Measurements from ENCODE around the gene SLU7.

SLU7 gene

DNA sequence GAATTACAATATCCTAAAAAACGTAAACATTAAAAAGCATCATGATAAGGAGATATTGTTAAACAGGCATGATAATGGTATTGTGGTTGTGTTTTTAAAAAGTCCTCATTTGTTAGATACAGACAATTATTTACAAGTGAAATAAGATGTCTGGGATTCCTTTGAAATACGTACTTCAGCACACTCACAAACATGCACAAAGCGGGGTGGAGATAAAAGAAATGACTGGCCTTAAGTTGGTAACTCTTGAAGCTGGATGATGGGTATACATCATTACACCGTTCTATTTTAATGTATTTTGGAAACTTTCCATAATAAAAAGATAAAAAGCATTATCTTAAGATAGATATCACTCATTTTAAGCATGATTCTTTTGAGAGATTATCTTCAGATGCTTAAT, 20.1 kb downstream of the SLU7 start:
- Histone ChIP-seq H3K4me3 (ENCODE audit: severe bottlenecking) (peak overlapping the region; percentile 65), H3K4me1 (ENCODE audit: insufficient read depth, poor library complexity, severe bottlenecking) (peaks cover 16% of the 10 kb centered on the region), H3K9me3 (ENCODE audit: severe bottlenecking) (no peaks in the 10 kb centered on the region), H3K36me3 (ENCODE audit: low read depth) (peaks cover 52% of the 10 kb centered on the region), H3K27me3 (ENCODE audit: insufficient read depth, poor library complexity, severe bottlenecking) (peaks cover 4% of the 10 kb centered on the region), H3K27ac (ENCODE audit: poor library complexity, severe bottlenecking) (peak overlapping the region; percentile 52)
- no peak for ATAC-seq (ENCODE audit: low read depth)
- TF ChIP-seq, protein P1, sequence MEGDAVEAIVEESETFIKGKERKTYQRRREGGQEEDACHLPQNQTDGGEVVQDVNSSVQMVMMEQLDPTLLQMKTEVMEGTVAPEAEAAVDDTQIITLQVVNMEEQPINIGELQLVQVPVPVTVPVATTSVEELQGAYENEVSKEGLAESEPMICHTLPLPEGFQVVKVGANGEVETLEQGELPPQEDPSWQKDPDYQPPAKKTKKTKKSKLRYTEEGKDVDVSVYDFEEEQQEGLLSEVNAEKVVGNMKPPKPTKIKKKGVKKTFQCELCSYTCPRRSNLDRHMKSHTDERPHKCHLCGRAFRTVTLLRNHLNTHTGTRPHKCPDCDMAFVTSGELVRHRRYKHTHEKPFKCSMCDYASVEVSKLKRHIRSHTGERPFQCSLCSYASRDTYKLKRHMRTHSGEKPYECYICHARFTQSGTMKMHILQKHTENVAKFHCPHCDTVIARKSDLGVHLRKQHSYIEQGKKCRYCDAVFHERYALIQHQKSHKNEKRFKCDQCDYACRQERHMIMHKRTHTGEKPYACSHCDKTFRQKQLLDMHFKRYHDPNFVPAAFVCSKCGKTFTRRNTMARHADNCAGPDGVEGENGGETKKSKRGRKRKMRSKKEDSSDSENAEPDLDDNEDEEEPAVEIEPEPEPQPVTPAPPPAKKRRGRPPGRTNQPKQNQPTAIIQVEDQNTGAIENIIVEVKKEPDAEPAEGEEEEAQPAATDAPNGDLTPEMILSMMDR (IDR thresholded peaks at IDR 0.05; ENCODE audit: poor library complexity, severe bottlenecking): no peak
- DNase-seq (ENCODE audit: low spot score): no peak

DNA sequence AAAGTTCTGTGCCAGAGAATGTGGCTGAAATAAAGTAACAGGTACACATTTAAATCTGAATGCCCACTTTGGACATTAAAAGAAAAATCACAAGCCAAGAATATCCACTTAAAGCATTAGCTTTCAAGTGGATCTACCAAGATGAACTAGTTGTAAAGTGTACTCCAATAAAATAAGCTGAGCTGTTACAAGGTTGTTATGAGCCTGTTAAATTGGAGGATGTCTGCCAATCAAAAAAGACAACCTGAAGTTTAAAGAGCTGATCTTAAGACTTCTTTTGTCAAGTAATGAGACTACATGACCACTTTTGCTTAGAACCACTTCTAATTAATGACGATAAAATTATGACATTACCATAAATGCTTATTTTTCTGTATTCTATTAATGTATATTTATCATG, 21.4 kb downstream of the SLU7 start:
- peaks cover 4% of the 10 kb centered on the region for H3K27me3 ChIP-seq (ENCODE audit: insufficient read depth, poor library complexity, severe bottlenecking)
- TF ChIP-seq, protein P1 (IDR thresholded peaks at IDR 0.05; ENCODE audit: poor library complexity, severe bottlenecking): no peak
- H3K4me1 ChIP-seq (ENCODE audit: insufficient read depth, poor library complexity, severe bottlenecking): peaks cover 16% of the 10 kb centered on the region
- H3K9me3 ChIP-seq (ENCODE audit: severe bottlenecking): no peaks in the 10 kb centered on the region
- H3K36me3 ChIP-seq (ENCODE audit: low read depth): peaks cover 46% of the 10 kb centered on the region
- no peak overlapping the region for H3K27ac ChIP-seq (ENCODE audit: poor library complexity, severe bottlenecking)
- DNase-seq (ENCODE audit: low spot score): no peak
- no peak for ATAC-seq (ENCODE audit: low read depth)
- no peak overlapping the region for H3K4me3 ChIP-seq (ENCODE audit: severe bottlenecking)

DNA sequence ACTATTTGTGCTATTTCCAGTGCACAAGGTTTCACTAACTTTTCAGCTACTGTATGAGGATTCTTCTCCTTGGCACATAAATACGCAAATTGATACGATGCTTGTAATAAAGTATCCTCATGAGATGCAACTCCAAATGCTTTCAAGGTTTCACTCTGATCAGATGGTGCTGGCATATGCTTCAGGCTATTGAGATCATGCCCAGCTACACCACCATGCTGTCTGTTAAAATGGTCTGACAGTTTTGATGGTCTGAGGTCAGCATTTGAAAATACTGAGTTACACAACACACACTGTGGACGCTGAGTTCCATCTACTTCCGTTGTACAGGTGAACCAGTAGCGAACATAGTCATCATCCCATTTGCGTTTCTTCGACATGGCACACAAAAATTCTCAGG, 23.8 kb downstream of the SLU7 start:
- TF ChIP-seq, protein P1 (IDR thresholded peaks at IDR 0.05; ENCODE audit: poor library complexity, severe bottlenecking): no peak
- Histone ChIP-seq H3K4me3 (ENCODE audit: severe bottlenecking) (no peak overlapping the region), H3K9me3 (ENCODE audit: severe bottlenecking) (no peaks in the 10 kb centered on the region), H3K36me3 (ENCODE audit: low read depth) (peaks cover 40% of the 10 kb centered on the region), H3K27ac (ENCODE audit: poor library complexity, severe bottlenecking) (no peak overlapping the region), H3K4me1 (ENCODE audit: insufficient read depth, poor library complexity, severe bottlenecking) (peaks cover 16% of the 10 kb centered on the region), H3K27me3 (ENCODE audit: insufficient read depth, poor library complexity, severe bottlenecking) (peaks cover 4% of the 10 kb centered on the region)
- DNase-seq (ENCODE audit: low spot score) (no peak), ATAC-seq (ENCODE audit: low read depth) (no peak)

DNA sequence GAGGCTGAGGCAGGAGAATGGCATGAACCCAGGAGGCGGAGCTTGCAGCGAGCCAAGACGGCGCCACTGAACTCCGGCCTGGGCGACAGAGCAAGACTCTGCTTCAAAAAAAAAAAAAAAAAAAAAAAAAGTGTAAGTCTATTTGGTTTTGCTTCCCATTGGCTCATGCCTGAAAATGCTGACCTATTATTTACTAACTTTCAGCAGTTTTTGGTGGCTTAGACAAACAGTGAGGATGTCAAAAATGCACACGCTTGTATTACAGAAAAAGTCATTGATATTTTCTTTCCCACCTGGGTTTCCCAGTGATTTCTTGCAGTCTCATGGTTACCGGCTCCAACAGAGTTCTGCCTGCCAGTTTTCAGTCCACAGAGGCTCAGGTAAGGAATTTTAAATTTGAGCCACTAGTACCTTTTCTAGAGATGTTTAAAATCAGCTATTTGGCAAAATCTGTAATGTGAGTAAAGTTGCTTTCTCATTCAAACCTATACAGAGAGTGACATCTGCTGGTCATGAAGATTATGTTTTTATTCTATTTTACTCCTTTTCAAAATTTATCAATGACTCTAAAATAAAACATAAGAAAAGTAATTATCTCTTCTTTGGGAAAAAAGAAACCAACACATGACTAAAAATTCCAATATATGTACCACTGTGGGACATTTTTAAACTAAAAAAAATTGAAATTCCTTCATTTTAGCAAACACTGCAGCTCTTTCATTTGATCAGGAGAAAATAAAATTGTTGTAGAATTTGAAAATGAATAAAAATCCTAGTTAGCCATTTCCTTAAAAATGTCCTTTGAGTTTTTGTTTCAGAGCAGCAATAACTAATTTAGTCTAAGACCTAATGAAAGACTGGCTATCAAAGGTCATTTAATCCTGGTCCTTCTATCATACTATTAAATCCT, 27.8 kb downstream of the SLU7 start:
- DNase-seq (ENCODE audit: low spot score) (no peak), ATAC-seq (ENCODE audit: low read depth) (peak; percentile 54; the same call in 2 of the 3 replicates)
- H3K4me1 ChIP-seq (ENCODE audit: insufficient read depth, poor library complexity, severe bottlenecking): no peaks in the 10 kb centered on the region
- H3K9me3 ChIP-seq (ENCODE audit: severe bottlenecking): peaks cover 10% of the 10 kb centered on the region
- TF ChIP-seq, protein P1 (IDR thresholded peaks at IDR 0.05; ENCODE audit: poor library complexity, severe bottlenecking): peak; percentile 94
- H3K4me3 ChIP-seq (ENCODE audit: severe bottlenecking): no peak overlapping the region
- no peak overlapping the region for H3K27ac ChIP-seq (ENCODE audit: poor library complexity, severe bottlenecking)
- no peaks in the 10 kb centered on the region for H3K27me3 ChIP-seq (ENCODE audit: insufficient read depth, poor library complexity, severe bottlenecking)
- peaks cover 22% of the 10 kb centered on the region for H3K36me3 ChIP-seq (ENCODE audit: low read depth)

DNA sequence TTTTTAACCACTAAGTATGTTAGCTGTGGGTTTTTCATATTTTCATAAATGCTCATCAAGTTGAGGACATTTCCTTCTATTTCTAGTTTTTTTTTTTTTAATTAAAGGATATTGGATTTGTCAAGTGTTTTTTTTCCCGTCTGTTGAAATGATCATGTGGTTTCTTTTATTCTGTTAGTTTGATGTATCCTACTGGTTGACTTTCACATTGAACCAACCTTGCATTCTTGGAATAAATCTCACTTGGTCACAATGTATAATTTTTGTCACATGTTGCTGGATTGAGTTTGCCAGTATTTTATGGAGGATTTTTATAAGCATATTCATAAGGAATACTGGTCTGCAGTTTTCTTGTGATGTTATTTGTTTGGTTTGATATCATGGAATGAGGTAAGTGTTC, 31.4 kb downstream of the SLU7 start:
- DNase-seq (ENCODE audit: low spot score) (no peak), ATAC-seq (ENCODE audit: low read depth) (no peak)
- Histone ChIP-seq H3K27me3 (ENCODE audit: insufficient read depth, poor library complexity, severe bottlenecking) (no peaks in the 10 kb centered on the region), H3K4me3 (ENCODE audit: severe bottlenecking) (no peak overlapping the region), H3K27ac (ENCODE audit: poor library complexity, severe bottlenecking) (no peak overlapping the region), H3K4me1 (ENCODE audit: insufficient read depth, poor library complexity, severe bottlenecking) (no peaks in the 10 kb centered on the region), H3K9me3 (ENCODE audit: severe bottlenecking) (peaks cover 10% of the 10 kb centered on the region), H3K36me3 (ENCODE audit: low read depth) (no peaks in the 10 kb centered on the region)
- TF ChIP-seq, protein P1 (IDR thresholded peaks at IDR 0.05; ENCODE audit: poor library complexity, severe bottlenecking): no peak
